GM13976 (cell line): ENCODE results near the gene CYRIA.

Experiments
- DNase-seq: peaks from one replicate; pipeline ENCODE4 v3.0.0; 2012; ENCODE audit warnings: low spot score
- in situ Hi-C: fragments of 300-500 bp; cut with MboI; formaldehyde crosslinking; loops from one replicate; pipeline ENCODE4 v1.12.0; 2022; ENCODE audit warnings: low sequenced_read_pairs, mixed read lengths, inconsistent platforms; ENCODE audit not compliant: unreplicated experiment
- TF ChIP-seq, protein P1 (sequence below): IDR thresholded peaks from 2 replicates; pipeline ENCODE4 v1.5.1; 2012; ENCODE audit warnings: borderline replicate concordance, mild to moderate bottlenecking; ENCODE audit not compliant: insufficient read depth; ENCODE audit errors: extremely low read depth, missing control alignments, control extremely low read depth

The CYRIA gene

DNA sequence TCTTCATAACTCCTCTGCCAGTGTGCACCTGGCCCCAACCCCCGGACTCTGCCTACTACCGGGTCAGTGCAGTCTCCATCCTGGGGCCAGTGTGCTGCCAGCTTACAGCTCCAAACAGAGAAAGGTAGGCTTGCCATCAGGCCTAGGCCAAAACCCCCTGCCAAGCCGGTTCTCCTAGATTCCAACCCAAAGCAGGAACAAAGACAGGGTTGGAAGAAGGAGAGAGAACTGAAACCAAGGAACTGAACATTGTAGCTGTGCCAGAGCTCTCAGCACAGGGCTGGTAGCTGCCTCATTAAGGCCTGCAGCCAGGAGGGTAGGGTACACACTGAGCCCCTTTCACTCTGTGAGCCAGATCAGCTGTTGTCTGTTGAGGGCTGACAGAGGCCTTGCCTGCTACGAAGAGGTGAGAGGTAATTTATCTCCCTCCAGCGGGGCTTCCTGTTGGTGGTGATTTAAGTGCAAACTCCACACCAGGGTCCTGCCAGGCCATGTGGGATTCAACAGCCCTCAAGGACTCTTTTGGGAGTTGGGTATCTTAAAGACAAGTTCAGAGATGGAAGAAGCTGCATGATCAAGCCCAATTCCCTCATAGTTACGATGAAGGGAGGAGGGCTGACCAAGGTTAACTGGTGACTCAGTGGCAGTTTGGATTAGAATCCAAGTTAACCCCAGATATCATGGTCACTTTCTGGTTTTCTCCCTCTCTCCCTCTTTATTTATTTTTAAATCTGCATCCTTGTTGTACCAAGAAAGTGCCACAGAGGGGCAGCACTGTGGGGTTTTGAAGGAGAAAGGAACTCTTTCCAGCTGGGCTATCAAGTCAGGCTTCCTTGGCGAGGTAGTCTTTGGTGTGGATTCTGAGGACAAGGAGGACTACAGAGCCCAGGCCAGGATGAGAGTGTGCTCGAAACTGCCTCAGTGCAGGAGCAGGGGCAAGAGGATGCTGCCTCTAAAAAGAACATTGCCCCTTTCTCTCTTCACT is 48.1 kb downstream of the CYRIA start:
- TF ChIP-seq, protein P1, sequence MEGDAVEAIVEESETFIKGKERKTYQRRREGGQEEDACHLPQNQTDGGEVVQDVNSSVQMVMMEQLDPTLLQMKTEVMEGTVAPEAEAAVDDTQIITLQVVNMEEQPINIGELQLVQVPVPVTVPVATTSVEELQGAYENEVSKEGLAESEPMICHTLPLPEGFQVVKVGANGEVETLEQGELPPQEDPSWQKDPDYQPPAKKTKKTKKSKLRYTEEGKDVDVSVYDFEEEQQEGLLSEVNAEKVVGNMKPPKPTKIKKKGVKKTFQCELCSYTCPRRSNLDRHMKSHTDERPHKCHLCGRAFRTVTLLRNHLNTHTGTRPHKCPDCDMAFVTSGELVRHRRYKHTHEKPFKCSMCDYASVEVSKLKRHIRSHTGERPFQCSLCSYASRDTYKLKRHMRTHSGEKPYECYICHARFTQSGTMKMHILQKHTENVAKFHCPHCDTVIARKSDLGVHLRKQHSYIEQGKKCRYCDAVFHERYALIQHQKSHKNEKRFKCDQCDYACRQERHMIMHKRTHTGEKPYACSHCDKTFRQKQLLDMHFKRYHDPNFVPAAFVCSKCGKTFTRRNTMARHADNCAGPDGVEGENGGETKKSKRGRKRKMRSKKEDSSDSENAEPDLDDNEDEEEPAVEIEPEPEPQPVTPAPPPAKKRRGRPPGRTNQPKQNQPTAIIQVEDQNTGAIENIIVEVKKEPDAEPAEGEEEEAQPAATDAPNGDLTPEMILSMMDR = peak; percentile 28
- DNase-seq = no peak
- in situ Hi-C loops = no loop called here
